ENCODE data around the gene P3H2. TPM values are rescaled to one million over a fixed set of nuclear protein-coding genes. Genes with fewer than 3 reads are reported as not detected.

P3H2 gene
- total and polyA plus RNA-seq, 7 donors: 0.24 to 3.4 (median 1.2) TPM

DNA sequence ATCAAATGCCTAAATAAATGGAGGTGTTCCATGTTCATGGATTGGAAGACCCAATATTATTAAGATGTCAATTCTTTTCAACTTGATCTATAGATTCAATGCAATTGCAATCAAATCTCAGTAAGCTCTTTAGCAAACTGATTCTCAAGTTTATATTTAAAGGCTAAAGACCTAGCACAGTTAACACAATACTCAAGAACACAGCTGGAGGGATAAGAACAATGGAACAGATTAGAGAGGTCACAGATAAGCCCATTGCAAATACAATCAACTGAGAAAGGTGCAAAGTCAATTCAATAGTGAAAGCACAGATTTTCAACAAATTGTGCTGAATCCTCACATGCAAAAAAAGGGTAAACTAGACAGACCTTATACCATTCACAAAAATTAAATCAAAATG, 198.9 kb downstream of the P3H2 start:
- intact Hi-C loops (cut with DNase I): no loop called here
- no peak for ATAC-seq
- TF ChIP-seq, protein P1, sequence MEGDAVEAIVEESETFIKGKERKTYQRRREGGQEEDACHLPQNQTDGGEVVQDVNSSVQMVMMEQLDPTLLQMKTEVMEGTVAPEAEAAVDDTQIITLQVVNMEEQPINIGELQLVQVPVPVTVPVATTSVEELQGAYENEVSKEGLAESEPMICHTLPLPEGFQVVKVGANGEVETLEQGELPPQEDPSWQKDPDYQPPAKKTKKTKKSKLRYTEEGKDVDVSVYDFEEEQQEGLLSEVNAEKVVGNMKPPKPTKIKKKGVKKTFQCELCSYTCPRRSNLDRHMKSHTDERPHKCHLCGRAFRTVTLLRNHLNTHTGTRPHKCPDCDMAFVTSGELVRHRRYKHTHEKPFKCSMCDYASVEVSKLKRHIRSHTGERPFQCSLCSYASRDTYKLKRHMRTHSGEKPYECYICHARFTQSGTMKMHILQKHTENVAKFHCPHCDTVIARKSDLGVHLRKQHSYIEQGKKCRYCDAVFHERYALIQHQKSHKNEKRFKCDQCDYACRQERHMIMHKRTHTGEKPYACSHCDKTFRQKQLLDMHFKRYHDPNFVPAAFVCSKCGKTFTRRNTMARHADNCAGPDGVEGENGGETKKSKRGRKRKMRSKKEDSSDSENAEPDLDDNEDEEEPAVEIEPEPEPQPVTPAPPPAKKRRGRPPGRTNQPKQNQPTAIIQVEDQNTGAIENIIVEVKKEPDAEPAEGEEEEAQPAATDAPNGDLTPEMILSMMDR (IDR thresholded peaks at IDR 0.05): no peak
- no peak for DNase-seq
- Histone ChIP-seq H3K4me3 (no peak overlapping the region), H3K27ac (no peak overlapping the region), H3K9me3 (peaks cover 2% of the 10 kb centered on the region), H3K27me3 (ENCODE audit: insufficient read depth in 3 of 3, low read length in 2 of 3) (no peaks in the 10 kb centered on the region), H3K4me1 (no peaks in the 10 kb centered on the region), H3K36me3 (ENCODE audit: insufficient read depth in 1 of 2, low read depth in 1 of 2) (no peaks in the 10 kb centered on the region)

DNA sequence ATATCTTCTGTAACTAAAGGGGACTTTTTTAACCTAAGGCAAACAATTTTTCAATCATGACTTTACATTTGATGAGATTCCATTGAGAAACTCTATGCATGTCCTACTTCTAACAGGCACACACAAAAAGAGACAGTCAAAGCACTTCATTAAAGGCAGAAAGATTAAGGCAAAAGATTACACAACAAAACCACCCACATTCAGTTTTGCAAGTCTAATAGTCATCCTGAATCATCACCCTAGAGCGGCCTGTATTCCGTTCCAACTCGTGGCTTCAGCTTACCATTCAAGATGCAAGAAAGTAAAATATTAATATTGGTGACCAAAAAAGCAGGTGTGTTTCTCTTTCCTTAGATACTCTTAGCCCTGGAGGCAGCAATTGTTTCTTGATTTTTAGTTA, 205.9 kb downstream of the P3H2 start:
- whole genome bisulfite sequencing, 3 donors: 72 to 80% (median 79%) methylated on average over 3 of the region's 3 CpGs

DNA sequence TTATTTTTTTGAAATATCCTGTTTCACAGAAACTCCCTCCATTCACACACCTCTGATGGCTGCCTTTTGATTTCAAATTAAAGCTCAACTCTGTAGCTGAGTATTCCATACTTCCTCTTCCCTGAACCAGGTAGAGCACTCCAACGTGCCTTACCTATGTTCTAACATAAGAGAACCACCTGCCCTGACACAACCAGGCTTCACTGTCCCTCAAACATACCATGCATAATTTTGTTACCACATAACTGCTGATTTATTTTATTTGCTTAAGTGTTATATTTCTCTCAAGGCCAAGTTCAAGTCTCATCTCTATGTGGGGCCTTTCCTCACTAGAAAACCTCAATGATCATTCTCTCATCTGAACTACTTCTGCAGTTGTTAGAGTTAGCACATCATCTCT, 209.7 kb downstream of the P3H2 start:
- Histone ChIP-seq H3K4me3 (no peak overlapping the region), H3K4me1 (no peaks in the 10 kb centered on the region), H3K36me3 (ENCODE audit: insufficient read depth in 1 of 2, low read depth in 1 of 2) (no peaks in the 10 kb centered on the region), H3K27me3 (ENCODE audit: insufficient read depth in 3 of 3, low read length in 2 of 3) (no peaks in the 10 kb centered on the region), H3K9me3 (no peaks in the 10 kb centered on the region), H3K27ac (no peak overlapping the region)
- 48 to 63% (median 57%) methylated on average over 1 of the region's 1 CpG for WGBS, 3 donors
- DNase-seq (no peak), ATAC-seq (no peak)
- intact Hi-C loops (cut with DNase I): no loop called here
- TF ChIP-seq, protein P1 (IDR thresholded peaks at IDR 0.05): no peak

More for the DNA sequence above, 205.9 kb downstream of the P3H2 start:
- DNase-seq: no peak
- H3K27ac ChIP-seq: no peak overlapping the region
- ATAC-seq: peak in 3 of 4 donors; percentile 32 to 76 (median 70)
- intact Hi-C loops (cut with DNase I): no loop called here
- no peak overlapping the region for H3K4me3 ChIP-seq
- no peaks in the 10 kb centered on the region for H3K36me3 ChIP-seq (ENCODE audit: insufficient read depth in 1 of 2, low read depth in 1 of 2)
- no peaks in the 10 kb centered on the region for H3K27me3 ChIP-seq (ENCODE audit: insufficient read depth in 3 of 3, low read length in 2 of 3)
- no peaks in the 10 kb centered on the region for H3K4me1 ChIP-seq
- H3K9me3 ChIP-seq: no peaks in the 10 kb centered on the region
- TF ChIP-seq, protein P1 (IDR thresholded peaks at IDR 0.05): no peak

DNA sequence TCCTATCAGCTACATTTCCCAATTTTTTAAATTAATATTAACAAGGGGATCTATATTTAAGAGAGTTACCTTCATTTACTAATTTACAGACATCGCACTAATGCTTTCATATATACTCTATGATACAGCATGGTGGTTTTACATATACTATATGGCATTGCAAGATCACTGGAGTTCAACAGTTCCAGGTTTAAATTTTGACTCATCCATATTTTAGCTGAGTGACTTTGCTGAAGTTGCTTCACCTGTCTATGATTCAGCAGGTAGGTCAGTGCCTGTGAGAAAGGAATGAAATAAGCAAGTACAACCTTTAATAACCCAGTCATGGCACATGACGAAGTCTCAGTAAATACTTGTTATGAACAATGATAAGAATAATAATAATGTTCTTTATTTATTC, 211.1 kb downstream of the P3H2 start:
- ATAC-seq (peak; percentile 47 to 83 (median 64)), DNase-seq (no peak)
- WGBS, 3 donors: 92 to 99% (median 94%) methylated on average over 2 of the region's 2 CpGs
- TF ChIP-seq, protein P1 (IDR thresholded peaks at IDR 0.05): no peak
- Histone ChIP-seq H3K27me3 (ENCODE audit: insufficient read depth in 3 of 3, low read length in 2 of 3) (no peaks in the 10 kb centered on the region), H3K27ac (no peak overlapping the region), H3K36me3 (ENCODE audit: insufficient read depth in 1 of 2, low read depth in 1 of 2) (no peaks in the 10 kb centered on the region), H3K4me1 (no peaks in the 10 kb centered on the region), H3K9me3 (no peaks in the 10 kb centered on the region), H3K4me3 (no peak overlapping the region)
- intact Hi-C loops (cut with DNase I): no loop called here

DNA sequence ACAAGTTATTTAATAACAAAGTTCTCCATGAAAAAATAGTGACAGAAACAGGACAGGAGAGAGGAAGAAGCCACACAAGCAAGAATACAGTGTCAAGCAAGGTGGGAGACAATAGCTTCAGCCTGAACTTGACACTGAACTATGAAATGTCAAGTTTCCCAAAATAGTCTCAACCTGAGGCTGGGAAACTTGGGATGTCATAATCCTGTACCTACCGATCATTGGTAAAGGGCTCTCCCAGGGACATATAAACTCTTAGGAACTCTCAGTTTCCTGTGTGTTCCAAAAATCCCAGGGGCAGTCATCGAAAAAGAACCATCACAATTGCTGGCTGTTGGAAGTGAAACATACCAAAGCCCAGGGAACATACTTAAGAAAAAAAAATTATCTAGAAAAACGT, 211.6 kb downstream of the P3H2 start:
- WGBS, 3 donors: 56 to 64% (median 64%) methylated on average over 3 of the region's 3 CpGs
- Histone ChIP-seq H3K9me3 (no peaks in the 10 kb centered on the region), H3K27me3 (ENCODE audit: insufficient read depth in 3 of 3, low read length in 2 of 3) (no peaks in the 10 kb centered on the region), H3K4me1 (no peaks in the 10 kb centered on the region), H3K27ac (no peak overlapping the region), H3K4me3 (no peak overlapping the region), H3K36me3 (ENCODE audit: insufficient read depth in 1 of 2, low read depth in 1 of 2) (no peaks in the 10 kb centered on the region)
- ATAC-seq (peak in 1 of 4 donors; percentile 58), DNase-seq (no peak)
- intact Hi-C loops (cut with DNase I): no loop called here
- TF ChIP-seq, protein P1 (IDR thresholded peaks at IDR 0.05): no peak
